ENCODE measurements around the gene MAP1B.

The MAP1B gene

GRCh38 chr5:72199681-72200080 lies 92.4 kb downstream of the MAP1B start:
- DNase-seq, result no peak

GRCh38 chr5:72202331-72202825 lies 95.1 kb downstream of the MAP1B start:
- DNase-seq, result no peak

GRCh38 chr5:72203251-72203845 lies 96.1 kb downstream of the MAP1B start:
- DNase-seq, result no peak

GRCh38 chr5:72204946-72205345 lies 97.7 kb downstream of the MAP1B start:
- no peak for DNase-seq

- DNase-seq, result no peak
Measured at GRCh38 chr5:72205431-72206009, 98.2 kb downstream of the MAP1B start.

- no peak for DNase-seq
Measured at GRCh38 chr5:72206160-72206559, 98.9 kb downstream of the MAP1B start.

- no peak for DNase-seq
Measured at GRCh38 chr5:72206994-72207393, 99.7 kb downstream of the MAP1B start.

- DNase-seq, result no peak
Measured at GRCh38 chr5:72208324-72208926, 101.2 kb downstream of the MAP1B start.

- no peak for DNase-seq
Measured at GRCh38 chr5:72209147-72210115, 102.2 kb downstream of the MAP1B start.

- DNase-seq, result no peak
Measured at GRCh38 chr5:72210888-72211678, 103.8 kb downstream of the MAP1B start.

- DNase-seq, result no peak
Measured at GRCh38 chr5:72212171-72212570, 104.9 kb downstream of the MAP1B start.

GRCh38 chr5:72213482-72213881 lies 106.2 kb downstream of the MAP1B start:
- DNase-seq, result no peak

- DNase-seq, result no peak
Measured at GRCh38 chr5:72214168-72214567, 106.9 kb downstream of the MAP1B start.

GRCh38 chr5:72216756-72217155 lies 109.5 kb downstream of the MAP1B start:
- DNase-seq, result no peak

GRCh38 chr5:72221099-72221498 lies 113.8 kb downstream of the MAP1B start:
- no peak for DNase-seq

- no peak for DNase-seq
Measured at GRCh38 chr5:72221541-72221940, 114.3 kb downstream of the MAP1B start.

- no peak for DNase-seq
Measured at GRCh38 chr5:72222521-72222920, 115.2 kb downstream of the MAP1B start.

GRCh38 chr5:72223371-72223770 lies 116.1 kb downstream of the MAP1B start:
- no peak for DNase-seq

GRCh38 chr5:72224946-72225463 lies 117.7 kb downstream of the MAP1B start:
- DNase-seq, result no peak

GRCh38 chr5:72225741-72226140 lies 118.5 kb downstream of the MAP1B start:
- DNase-seq, result no peak

GRCh38 chr5:72226950-72227349 lies 119.7 kb downstream of the MAP1B start:
- no peak for DNase-seq

GRCh38 chr5:72228960-72229359 lies 121.7 kb downstream of the MAP1B start:
- DNase-seq, result peak; percentile 27
